Right lobe of liver (tissue), 4 donors: Measurements from ENCODE around the gene RREB1.

Source experiments
- POLR2A ChIP-seq: fragments of 450-650 bp; IDR thresholded peaks from one replicate; pipeline ENCODE4 v1.6.1; 2017; ENCODE audit warnings: antibody characterized with exemption, mild to moderate bottlenecking
- TF ChIP-seq, protein P1 (sequence below), 4 donors: fragments of 200-600 bp in 3 of 4; fragments of 450-650 bp in 1 of 4; IDR thresholded peaks; one replicate each; pipeline versions ENCODE4 v1.5.1 to v1.8.0; 2016 to 2022; ENCODE audit warnings: antibody characterized with exemption in 4 of 4, mild to moderate bottlenecking in 2 of 4
- donor health status: DM: no; HTN: no; CAD: no.
- donor health status: DM: no; HTN: no; CAD: no.
- donor health status: DM: no; HTN: yes; CAD: no.

- TF ChIP-seq, protein P1, sequence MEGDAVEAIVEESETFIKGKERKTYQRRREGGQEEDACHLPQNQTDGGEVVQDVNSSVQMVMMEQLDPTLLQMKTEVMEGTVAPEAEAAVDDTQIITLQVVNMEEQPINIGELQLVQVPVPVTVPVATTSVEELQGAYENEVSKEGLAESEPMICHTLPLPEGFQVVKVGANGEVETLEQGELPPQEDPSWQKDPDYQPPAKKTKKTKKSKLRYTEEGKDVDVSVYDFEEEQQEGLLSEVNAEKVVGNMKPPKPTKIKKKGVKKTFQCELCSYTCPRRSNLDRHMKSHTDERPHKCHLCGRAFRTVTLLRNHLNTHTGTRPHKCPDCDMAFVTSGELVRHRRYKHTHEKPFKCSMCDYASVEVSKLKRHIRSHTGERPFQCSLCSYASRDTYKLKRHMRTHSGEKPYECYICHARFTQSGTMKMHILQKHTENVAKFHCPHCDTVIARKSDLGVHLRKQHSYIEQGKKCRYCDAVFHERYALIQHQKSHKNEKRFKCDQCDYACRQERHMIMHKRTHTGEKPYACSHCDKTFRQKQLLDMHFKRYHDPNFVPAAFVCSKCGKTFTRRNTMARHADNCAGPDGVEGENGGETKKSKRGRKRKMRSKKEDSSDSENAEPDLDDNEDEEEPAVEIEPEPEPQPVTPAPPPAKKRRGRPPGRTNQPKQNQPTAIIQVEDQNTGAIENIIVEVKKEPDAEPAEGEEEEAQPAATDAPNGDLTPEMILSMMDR (IDR thresholded peaks at IDR 0.05): no peak
- TF ChIP-seq POLR2A: no peak
Observed at GRCh38 chr6:7296602-7297001, 188.8 kb downstream of the RREB1 start.
